ENCODE measurements around the gene CCDC107.
A peak's percentile ranks its signal among the peaks of the same experiment; 100 is the strongest.

Gene CCDC107

GRCh38 chr9:35682520-35683315 is 24.6 kb downstream of the CCDC107 start:
- DNase-seq (ENCODE audit: low read depth, low spot score), result no peak

- DNase-seq (ENCODE audit: low read depth, low spot score), result no peak
Observed at GRCh38 chr9:35683323-35683722, 25.2 kb downstream of the CCDC107 start.

GRCh38 chr9:35684921-35685320 is 26.8 kb downstream of the CCDC107 start:
- no peak for DNase-seq (ENCODE audit: low read depth, low spot score)

- DNase-seq (ENCODE audit: low read depth, low spot score), result no peak
Observed at GRCh38 chr9:35685506-35685905, 27.4 kb downstream of the CCDC107 start.

GRCh38 chr9:35686222-35687203 is 28.4 kb downstream of the CCDC107 start:
- no peak for DNase-seq (ENCODE audit: low read depth, low spot score)

GRCh38 chr9:35687306-35687705 is 29.2 kb downstream of the CCDC107 start:
- DNase-seq (ENCODE audit: low read depth, low spot score), result no peak

GRCh38 chr9:35687972-35688557 is 30.0 kb downstream of the CCDC107 start:
- no peak for DNase-seq (ENCODE audit: low read depth, low spot score)

- DNase-seq (ENCODE audit: low read depth, low spot score), result no peak
Observed at GRCh38 chr9:35688558-35689541, 30.8 kb downstream of the CCDC107 start.

GRCh38 chr9:35689542-35690293 is 31.6 kb downstream of the CCDC107 start, which contains the start of gene TPM2:
Gene TPM2, minus strand, starts transcription at chr9:35689925. Its CDS starts 108 bp downstream, at chr9:35689817.
- DNase-seq (ENCODE audit: low read depth, low spot score), result no peak

- DNase-seq (ENCODE audit: low read depth, low spot score), result no peak
Observed at GRCh38 chr9:35690294-35690613, 32.2 kb downstream of the CCDC107 start.

- DNase-seq (ENCODE audit: low read depth, low spot score), result no peak
Observed at GRCh38 chr9:35690614-35691333, 32.7 kb downstream of the CCDC107 start.

- DNase-seq (ENCODE audit: low read depth, low spot score), result no peak
Observed at GRCh38 chr9:35691334-35691650, 33.2 kb downstream of the CCDC107 start.

- no peak for DNase-seq (ENCODE audit: low read depth, low spot score)
Observed at GRCh38 chr9:35691757-35692301, 33.7 kb downstream of the CCDC107 start.

- no peak for DNase-seq (ENCODE audit: low read depth, low spot score)
Observed at GRCh38 chr9:35695943-35696401, 37.9 kb downstream of the CCDC107 start.

GRCh38 chr9:35696520-35697215 is 38.6 kb downstream of the CCDC107 start:
- DNase-seq (ENCODE audit: low read depth, low spot score), result peak; percentile 20

- DNase-seq (ENCODE audit: low read depth, low spot score), result no peak
Observed at GRCh38 chr9:35697486-35697885, 39.4 kb downstream of the CCDC107 start.

GRCh38 chr9:35698231-35698630 is 40.1 kb downstream of the CCDC107 start:
- DNase-seq (ENCODE audit: low read depth, low spot score), result no peak

- no peak for DNase-seq (ENCODE audit: low read depth, low spot score)
Observed at GRCh38 chr9:35700031-35700430, 41.9 kb downstream of the CCDC107 start.

GRCh38 chr9:35700942-35701341 is 42.9 kb downstream of the CCDC107 start:
- DNase-seq (ENCODE audit: low read depth, low spot score), result no peak
